GM12872 (cell line): Measurements from ENCODE around the gene FAAP20.

ENCODE experiments used
- CTCF ChIP-seq: IDR thresholded peaks from 3 replicates; pipeline ENCODE4 v1.5.1; 2011; ENCODE audit warnings: low read depth, mild to moderate bottlenecking, low read length, moderate library complexity; ENCODE audit not compliant: insufficient read depth

Gene FAAP20

DNA sequence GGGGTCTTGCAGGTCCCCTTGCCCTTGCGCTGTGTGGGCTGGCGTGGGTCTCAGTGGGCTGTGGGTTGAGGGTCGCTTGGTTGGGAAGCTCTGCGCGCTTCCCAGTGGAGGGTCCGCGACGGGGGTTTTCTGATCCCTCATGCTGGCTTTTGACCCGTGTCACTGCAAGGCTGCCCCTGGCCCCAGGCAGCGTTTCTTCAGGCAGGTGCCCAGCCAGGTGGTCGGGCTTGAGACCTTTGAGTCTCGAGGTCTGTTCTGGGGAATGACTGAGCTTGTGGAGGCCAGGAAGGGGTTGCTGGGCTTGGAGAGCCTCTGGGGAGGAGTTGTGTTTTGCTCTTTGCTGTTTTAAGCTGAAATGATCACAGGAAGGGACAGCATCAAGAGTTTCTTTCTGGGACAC, 38.9 kb upstream of the FAAP20 start:
- TF ChIP-seq CTCF, result no peak

DNA sequence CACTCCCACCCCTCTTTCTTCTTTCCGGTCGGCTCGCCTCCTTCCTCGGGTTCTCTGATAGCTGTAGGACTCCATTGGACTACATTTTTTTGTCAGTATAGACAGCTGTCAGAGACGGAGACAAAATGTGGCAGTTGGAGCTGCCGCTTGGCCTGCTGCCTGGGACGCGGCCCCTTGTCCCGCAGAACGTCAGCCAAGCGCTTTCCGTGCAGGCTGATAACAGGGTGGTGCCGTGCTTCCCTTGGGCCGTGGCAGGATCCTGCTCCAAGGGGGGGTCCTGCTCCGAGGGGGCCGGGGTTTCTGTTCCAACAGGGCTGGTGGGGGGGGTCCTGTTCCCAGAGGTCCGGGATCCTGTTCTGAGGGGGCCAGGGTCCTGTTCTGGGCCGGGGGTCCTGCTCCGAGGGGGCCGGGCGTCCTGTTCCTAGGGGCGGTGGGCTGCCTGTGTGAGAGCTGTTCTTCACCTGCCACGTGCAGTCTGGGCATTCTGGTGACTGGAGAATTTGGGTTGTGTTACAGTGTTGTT, 38.4 kb upstream of the FAAP20 start:
- no peak for TF ChIP-seq CTCF

DNA sequence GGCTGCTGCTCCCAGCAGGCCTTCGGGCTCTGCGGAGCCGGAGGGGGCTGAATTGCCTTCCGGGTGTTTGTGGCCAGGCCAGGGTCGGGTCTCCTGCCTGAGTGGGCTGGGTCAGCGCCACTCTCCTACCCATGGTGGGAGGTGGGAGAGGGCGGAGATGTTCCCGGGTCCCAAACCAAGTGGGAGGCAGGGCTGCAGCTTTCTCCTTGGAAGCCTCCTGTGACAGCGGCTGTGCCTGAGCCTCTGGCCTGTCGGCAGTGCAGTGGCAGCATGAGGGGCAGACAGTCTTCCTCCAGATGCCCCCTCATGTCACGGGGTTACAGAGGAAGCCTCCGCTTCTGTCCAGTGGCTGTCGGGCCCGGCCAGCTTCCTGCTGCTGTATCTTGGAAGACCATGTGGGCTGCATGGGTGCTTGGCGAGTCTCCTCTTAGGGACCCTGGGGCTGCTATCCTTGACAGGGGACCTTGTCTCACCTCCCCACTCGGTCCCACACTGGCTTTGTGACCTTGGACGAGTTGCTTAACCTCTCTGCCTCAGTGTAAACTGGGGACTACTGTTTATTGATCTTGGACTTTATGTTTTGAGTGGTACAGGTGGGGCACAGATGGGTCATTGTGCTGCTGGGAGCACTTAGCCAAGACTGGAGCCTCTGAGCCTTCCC, 37.8 kb upstream of the FAAP20 start:
- no peak for TF ChIP-seq CTCF

GRCh38 chr1:2231532-2232254, 37.1 kb upstream of the FAAP20 start:
- TF ChIP-seq CTCF, result no peak

DNA sequence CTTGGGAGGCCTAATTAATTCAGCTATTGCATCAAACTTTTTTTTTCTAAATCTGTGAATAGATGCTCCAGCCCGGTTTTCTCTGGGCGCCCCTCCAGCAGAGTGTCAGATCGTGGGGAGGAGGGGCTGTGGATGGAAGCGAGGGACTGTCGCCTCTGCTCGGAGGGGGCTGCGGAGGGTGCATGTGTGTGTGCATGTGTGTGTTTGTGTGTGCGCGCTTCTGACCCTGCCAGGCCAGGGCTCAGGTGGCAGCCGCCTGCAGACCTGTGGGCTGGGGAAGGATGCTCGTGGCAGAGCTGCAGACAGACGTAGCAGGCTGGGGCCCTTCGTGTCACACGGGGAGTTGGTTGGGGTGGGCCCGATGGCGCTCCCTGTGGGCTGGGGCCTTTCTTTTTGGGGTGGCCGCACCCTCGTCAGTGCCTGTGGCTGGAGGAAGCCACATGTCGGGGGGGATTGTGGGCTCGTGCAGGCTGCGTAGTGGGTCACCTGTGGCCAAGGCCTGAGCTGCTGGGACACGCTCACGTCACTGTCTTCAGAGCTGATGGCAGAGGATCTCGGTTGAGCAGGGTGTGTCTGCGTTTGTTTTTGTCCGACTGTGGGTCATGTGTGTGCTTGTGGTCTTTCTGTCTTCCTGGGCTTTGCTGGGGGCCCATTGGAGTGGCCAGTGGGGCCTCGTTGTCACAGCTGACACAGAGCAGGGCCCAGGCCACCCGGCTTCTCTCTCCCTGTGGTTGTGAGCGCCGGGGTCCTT, 36.4 kb upstream of the FAAP20 start:
- no peak for TF ChIP-seq CTCF

GRCh38 chr1:2229911-2230731, 35.5 kb upstream of the FAAP20 start:
- no peak for TF ChIP-seq CTCF
